ENCODE data around the gene CAMSAP2. TPM values are rescaled to one million over a fixed set of nuclear protein-coding genes. Genes with fewer than 3 reads are reported as not detected.
"Not testable (repeated sequence)": the region's sequence is repeated elsewhere in the genome, so short reads cannot be mapped to it uniquely, and the experiment has no call there.

CAMSAP2 gene
- total and polyA plus RNA-seq, 2 donors (not counting 3 experiments of a cell fraction or from before 2014, with no cell fraction given): 6.7 to 45.5 TPM

DNA sequence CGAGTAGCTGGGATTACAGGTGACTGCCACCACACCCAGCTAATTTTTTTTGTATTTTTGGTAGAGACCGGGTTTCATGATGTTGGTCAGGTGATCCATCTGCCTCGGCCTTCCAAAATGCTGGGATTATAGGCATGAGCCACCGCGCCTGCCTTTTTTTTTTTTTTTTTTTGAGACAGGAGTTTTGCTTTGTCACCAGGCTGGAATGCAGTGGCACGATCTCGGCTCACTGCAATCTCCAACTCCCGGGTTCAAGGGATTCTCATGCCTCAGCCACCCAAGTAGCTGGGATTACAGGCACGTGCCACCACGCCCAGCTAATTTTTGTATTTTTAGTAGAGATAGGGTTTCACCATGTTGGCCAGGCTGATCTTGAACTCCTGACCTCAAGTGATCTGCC, 12.1 kb downstream of the CAMSAP2 start:
- POLR2A ChIA-PET: interaction anchor here (0.7 to 1.1 kb wide), 2 partner anchors 14 to 22 kb away, joined by 4 to 12 read pairs; no protein-coding TSS in a partner anchor
- H3K27ac ChIP-seq (ENCODE audit: insufficient read depth, low read depth, low read length); H3K4me3 ChIP-seq (replicated peaks in 1 of 3; ENCODE audit: insufficient read depth in 1 of 3, low read depth in 1 of 3, low read length in 3 of 3); H3K36me3 ChIP-seq (ENCODE audit: control insufficient read depth in 2 of 2, extremely low read depth in 1 of 2, insufficient read depth in 2 of 2, low read length in 2 of 2); H2AFZ ChIP-seq (ENCODE audit: low read depth, low read length); H3K9ac ChIP-seq (replicated peaks; ENCODE audit: extremely low read depth, insufficient read depth, low read length); H3K4me1 ChIP-seq (ENCODE audit: control insufficient read depth, extremely low read depth, insufficient read depth, low read length); H3K9me3 ChIP-seq (replicated peaks; ENCODE audit: control insufficient read depth, insufficient read depth, low read length); H3K27me3 ChIP-seq (ENCODE audit: control insufficient read depth in 2 of 2, insufficient read depth in 2 of 2, low read length in 2 of 2); DNase-seq (ENCODE audit: low read depth, low spot score); intact Hi-C loops (cut with micrococcal nuclease); H4K20me1 ChIP-seq (replicated peaks; ENCODE audit: control insufficient read depth, extremely low read depth, insufficient read depth, low read length); H3K9me1 ChIP-seq (replicated peaks; ENCODE audit: control insufficient read depth, extremely low read depth, insufficient read depth, low read length); FAIRE-seq; dilution Hi-C loops (cut with MboI; ENCODE audit: extremely low pct_ligation_motif_present, low sequenced_read_pairs); BruUV-seq (replicated peaks); H3K4me2 ChIP-seq (ENCODE audit: insufficient read depth, low read length): not testable (repeated sequence)
- peaks cover 77% of the 10 kb centered on the region for H3K79me2 ChIP-seq (ENCODE audit: control insufficient read depth, insufficient read depth, low read length)
- CTCF ChIA-PET: interaction anchor here (0.7 to 1.9 kb wide), 2 partner anchors 26 to 129 kb away, joined by 3 to 5 read pairs; no protein-coding TSS in a partner anchor

DNA sequence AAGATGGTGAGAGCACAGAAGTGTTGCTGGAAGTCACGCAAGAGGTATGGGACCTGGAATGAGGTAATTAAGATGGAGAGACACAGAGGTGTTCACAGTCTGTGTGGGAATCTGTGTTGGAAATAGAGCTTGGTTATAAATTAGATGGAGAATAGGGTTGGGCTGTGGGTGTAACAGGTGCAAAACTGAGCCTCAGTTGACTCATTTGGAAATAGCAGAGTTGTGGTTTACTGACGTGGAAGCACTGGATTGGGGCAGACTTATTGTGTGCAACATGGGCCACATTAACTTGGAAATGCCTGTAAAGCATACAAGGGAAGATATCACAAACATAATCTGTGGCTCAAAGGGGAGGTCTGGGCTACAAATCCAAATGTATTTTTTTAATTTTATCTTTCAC, 13.0 kb downstream of the CAMSAP2 start:
- intact Hi-C loops (cut with micrococcal nuclease) (no loop called here), dilution Hi-C loops (cut with MboI; ENCODE audit: extremely low pct_ligation_motif_present, low sequenced_read_pairs) (no loop called here)
- H3K9me3 ChIP-seq (replicated peaks; ENCODE audit: control insufficient read depth, insufficient read depth, low read length): no peaks in the 10 kb centered on the region
- ChIA-PET CTCF (interaction anchor here (1.9 kb wide), 1 partner anchor 129 kb away, joined by 5 read pairs; no protein-coding TSS in a partner anchor), POLR2A (no interaction called here)
- TF ChIP-seq, protein P1, sequence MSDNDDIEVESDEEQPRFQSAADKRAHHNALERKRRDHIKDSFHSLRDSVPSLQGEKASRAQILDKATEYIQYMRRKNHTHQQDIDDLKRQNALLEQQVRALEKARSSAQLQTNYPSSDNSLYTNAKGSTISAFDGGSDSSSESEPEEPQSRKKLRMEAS (IDR thresholded peaks at IDR 0.05; ENCODE audit: insufficient read depth, insufficient read length): no peak
- TF ChIP-seq POLR2A (IDR thresholded peaks at IDR 0.05; ENCODE audit: low read depth, low read length): no peak
- no peak for TF ChIP-seq EZH2 (IDR thresholded peaks at IDR 0.05; ENCODE audit: borderline replicate concordance, low read depth, low read length, severe bottlenecking)
- TF ChIP-seq POLR2AphosphoS5 (IDR thresholded peaks at IDR 0.05; ENCODE audit: insufficient read depth, low read depth, low read length): no peak
- no peak for TF ChIP-seq FOS (IDR thresholded peaks at IDR 0.05; ENCODE audit: borderline replicate concordance, insufficient read depth, low read length)
- TF ChIP-seq GATA2 (IDR thresholded peaks at IDR 0.05; ENCODE audit: insufficient read depth, insufficient read length, low read depth, low read length): no peak
- no peak for TF ChIP-seq MYC (IDR thresholded peaks at IDR 0.05; ENCODE audit: low read depth, low read length)
- no peak for TF ChIP-seq JUN (IDR thresholded peaks at IDR 0.05; ENCODE audit: borderline replicate concordance, insufficient read depth, insufficient read length, low read depth)
- TF ChIP-seq, protein P2, sequence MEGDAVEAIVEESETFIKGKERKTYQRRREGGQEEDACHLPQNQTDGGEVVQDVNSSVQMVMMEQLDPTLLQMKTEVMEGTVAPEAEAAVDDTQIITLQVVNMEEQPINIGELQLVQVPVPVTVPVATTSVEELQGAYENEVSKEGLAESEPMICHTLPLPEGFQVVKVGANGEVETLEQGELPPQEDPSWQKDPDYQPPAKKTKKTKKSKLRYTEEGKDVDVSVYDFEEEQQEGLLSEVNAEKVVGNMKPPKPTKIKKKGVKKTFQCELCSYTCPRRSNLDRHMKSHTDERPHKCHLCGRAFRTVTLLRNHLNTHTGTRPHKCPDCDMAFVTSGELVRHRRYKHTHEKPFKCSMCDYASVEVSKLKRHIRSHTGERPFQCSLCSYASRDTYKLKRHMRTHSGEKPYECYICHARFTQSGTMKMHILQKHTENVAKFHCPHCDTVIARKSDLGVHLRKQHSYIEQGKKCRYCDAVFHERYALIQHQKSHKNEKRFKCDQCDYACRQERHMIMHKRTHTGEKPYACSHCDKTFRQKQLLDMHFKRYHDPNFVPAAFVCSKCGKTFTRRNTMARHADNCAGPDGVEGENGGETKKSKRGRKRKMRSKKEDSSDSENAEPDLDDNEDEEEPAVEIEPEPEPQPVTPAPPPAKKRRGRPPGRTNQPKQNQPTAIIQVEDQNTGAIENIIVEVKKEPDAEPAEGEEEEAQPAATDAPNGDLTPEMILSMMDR (IDR thresholded peaks at IDR 0.05; ENCODE audit: extremely low read depth in 1 of 2, insufficient read depth in 1 of 2, low read depth in 1 of 2, low read length in 2 of 2): no peak
- FAIRE-seq: no peak
- no peak overlapping the region for H3K27ac ChIP-seq (ENCODE audit: insufficient read depth, low read depth, low read length)
- no TSS peak for BruUV-seq (replicated peaks)
- H3K9me1 ChIP-seq (replicated peaks; ENCODE audit: control insufficient read depth, extremely low read depth, insufficient read depth, low read length): no peaks in the 10 kb centered on the region
- H3K27me3 ChIP-seq (ENCODE audit: control insufficient read depth in 2 of 2, insufficient read depth in 2 of 2, low read length in 2 of 2): no peaks in the 10 kb centered on the region
- no peaks in the 10 kb centered on the region for H3K4me1 ChIP-seq (ENCODE audit: control insufficient read depth, extremely low read depth, insufficient read depth, low read length)
- no peak for DNase-seq (ENCODE audit: low read depth, low spot score)
- H4K20me1 ChIP-seq (replicated peaks; ENCODE audit: control insufficient read depth, extremely low read depth, insufficient read depth, low read length): peaks cover 6% of the 10 kb centered on the region
- H3K79me2 ChIP-seq (ENCODE audit: control insufficient read depth, insufficient read depth, low read length): peaks cover 77% of the 10 kb centered on the region
- no peak overlapping the region for H3K4me3 ChIP-seq (replicated peaks in 1 of 3; ENCODE audit: insufficient read depth in 1 of 3, low read depth in 1 of 3, low read length in 3 of 3)
- H3K9ac ChIP-seq (replicated peaks; ENCODE audit: extremely low read depth, insufficient read depth, low read length): no peak overlapping the region
- peaks cover 2 to 6% of the 10 kb centered on the region in 2 experiments for H3K36me3 ChIP-seq (ENCODE audit: control insufficient read depth in 2 of 2, extremely low read depth in 1 of 2, insufficient read depth in 2 of 2, low read length in 2 of 2)
- H3K4me2 ChIP-seq (ENCODE audit: insufficient read depth, low read length): no peak overlapping the region
- H2AFZ ChIP-seq (ENCODE audit: low read depth, low read length): no peak overlapping the region

Measured in endothelial cell of umbilical vein (primary cell).